ENCODE results near the gene CCDC177.

CCDC177 gene

DNA sequence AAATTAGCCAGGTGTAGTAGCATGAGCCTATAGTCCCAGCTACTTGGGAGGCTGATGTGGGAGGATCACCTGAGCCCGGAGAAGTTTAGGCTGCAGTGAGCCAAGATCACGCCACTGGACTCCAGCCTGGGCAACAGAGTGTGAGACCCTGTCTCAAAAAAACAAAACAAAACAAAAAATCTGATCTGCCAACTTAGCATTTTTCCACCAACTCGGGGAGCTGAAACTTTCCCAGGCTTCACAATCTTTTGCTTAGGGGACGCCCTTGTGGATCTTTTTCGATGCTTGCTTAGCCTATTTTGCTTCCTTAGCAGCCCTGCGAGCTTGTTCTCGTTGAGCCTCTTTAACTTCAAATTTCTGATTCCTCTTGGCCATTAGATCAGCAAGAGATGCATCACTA, 13.8 kb downstream of the CCDC177 start:
- DNase-seq = no peak

DNA sequence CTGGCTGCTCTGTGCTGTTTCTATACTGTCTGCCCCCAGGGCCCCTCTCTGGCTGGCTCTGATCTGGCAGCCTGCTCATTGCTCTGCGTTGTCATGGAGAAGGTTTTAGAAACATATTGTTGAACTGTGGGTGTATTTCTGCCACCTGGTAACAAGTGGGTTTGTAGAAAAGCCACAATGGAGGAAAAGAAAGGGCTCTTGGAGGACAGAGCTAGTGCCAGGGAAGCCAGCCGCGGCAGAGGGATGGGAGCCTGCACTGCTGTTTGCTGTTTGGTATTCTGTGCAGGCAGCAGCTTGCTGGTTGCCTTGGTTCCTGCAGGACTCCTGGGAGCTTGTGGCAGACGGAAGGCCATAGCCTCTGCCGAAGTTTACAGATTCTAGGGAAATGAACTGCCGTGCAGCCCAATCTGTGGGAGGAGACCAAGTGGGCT, 15.1 kb downstream of the CCDC177 start:
- DNase-seq = no peak

DNA sequence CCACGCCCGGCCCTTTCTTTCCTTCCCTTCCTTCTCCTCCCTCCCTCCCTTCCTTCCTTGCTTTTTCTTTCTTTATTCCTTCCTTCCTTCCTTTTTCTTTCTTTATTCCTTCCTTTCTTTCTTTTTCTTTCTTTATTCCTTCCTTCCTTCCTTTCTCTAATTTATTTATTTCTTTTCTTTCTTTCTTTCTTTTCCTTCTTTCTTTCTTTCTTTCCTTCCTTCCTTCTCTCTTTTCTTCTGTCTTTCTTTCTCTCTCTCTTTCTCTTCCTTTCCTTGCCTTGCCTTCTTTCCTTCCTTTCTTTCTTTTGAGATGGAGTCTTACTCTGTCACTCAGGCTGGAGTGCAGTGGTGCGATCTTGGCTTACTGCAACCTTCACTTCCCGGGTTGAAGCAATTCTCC, 15.9 kb downstream of the CCDC177 start:
- DNase-seq = no peak

DNA sequence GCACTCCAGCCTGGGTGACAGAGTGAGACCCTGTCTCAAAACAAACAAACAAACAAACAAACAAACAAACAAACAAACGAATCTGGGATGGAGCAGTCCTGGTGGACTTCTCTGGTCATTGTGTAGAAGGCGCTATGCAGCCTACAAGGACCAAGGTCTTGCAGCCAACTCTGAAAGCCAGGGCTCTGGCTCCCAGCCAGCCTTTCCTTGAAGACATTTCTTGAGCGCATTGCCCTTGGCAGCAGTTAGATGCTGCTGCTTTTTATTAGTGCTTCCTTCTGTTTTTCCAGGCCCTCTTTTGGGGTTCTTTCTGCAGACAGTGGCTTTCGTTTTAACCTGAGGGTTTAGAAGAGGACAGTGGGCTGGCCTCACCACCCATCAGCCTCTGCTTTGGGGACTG, 20.2 kb downstream of the CCDC177 start:
- DNase-seq = no peak

DNA sequence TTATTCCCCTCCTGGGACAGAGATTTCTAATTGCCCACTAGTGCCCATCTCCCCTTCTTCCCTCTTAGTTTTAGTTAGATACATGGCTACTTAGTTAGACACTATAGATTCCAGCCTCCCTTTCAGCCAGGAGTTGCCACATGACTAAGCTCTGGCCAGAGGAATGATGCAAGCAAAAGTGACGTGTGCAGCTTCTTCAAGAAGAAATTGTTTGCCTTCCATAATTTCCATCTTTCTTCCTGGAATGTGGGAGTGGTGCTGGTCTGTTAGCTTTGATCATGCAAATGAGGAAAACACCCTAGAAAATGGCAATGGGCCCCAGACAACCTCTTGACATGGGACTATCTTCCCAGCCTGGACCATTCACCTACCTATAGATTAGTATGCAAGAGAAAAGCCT, 21.4 kb downstream of the CCDC177 start:
- DNase-seq = peak; percentile 74 to 81

DNA sequence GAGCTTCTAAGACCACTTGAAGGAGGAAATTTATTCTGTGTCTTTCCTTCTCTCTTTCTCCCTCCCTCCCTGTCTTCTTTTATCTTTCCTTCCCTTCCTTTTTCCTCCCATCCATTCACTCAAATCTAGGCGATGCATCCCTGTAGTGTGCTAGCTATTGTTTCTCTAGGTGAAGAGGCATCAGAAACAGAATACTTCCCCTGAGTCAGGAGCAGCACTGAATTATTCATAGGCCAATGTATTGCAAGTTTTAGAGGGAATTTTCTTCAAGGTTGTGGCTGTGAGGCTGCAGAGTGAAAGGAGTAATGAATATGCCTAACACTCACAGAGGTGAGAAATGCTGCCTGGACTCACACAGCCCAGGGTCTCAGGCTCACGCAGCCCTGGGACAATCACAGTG, 23.2 kb downstream of the CCDC177 start:
- no peak for DNase-seq

DNA sequence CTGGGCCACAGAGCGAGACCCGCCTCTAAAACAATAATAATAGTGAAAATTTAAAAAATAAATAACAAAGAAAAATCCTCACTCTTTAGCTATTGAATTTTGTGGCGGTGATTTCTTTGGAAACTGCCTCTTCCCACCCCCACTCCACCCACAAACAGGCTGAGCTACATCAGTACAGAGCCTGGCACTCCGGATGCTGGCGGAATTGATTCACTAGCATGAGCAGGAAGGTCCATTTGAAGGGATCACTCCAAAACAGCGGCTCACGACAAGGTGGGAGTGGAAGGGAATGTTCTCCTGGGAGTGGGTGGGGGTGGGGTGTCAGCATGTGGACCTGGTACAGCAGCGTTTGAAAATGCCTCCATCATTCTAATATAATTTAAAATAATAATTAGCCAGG, 26.1 kb downstream of the CCDC177 start:
- DNase-seq = no peak

DNA sequence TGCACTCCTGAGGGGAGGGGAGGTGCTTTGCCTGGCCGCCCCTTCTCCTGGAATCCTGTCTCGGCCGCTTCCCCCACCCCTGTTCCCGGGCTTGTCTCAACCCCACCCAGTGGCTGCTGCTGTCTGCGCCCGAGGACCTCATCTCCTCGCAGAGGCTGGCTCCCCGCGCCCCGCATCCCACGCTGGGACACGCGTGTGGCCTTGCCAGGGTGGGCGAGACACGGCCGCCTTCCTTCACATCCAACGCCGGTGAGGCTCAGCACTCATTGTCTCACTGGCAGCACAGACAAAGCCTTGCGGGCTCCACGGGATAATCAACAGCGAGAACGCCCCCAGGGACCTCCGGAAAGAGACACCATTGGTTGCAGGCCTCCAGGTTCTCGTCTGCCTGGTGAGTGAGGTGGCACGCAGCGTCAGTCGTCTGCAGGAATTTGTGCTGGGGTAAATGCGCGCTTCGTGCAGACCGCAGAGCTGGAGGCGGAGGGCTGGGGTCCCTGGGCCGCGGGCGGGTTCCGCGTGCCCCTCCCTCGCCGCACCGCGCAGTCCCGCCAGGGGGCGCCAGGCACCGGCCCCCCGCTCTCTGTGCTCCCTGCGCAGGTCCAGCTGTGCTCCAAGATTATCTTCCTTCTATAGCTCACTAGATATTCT, 26.8 kb downstream of the CCDC177 start:
- DNase-seq = no peak

DNA sequence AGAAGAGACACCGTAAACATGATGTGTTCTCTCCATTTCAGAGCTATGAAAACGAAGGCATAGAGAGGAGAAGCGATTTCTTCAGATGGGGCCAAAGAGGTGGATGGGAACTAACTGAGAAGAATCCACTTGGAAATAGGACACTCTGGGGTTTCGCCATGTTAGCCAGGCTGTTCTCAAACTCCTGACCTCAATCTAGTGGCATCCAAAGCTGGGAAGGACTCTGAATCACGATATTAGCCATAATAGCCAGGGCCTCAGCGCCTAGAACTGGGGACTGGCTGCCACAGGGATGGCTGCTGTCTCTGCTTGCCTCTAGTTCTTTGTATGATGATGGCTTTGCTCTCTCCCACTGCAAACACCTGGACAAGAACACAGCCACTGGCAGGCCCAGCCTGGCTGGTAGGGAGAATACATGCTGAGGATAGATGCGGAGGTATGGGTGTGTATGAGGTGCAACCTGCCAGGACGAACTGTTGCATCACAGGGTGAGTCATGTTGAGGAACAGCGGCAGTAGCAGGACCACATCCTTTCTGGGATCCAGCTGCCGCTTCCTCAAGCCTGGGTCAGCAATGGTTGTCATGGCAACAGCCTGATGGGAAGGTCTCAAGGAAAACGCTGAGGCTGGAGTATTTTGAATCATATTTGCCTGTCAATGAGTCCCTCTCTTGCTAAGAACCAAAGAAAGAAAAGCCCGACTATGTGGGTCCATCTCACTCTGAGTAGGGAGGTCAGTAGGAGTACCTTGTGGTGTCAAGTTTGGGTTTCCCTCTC, 31.1 kb downstream of the CCDC177 start:
- DNase-seq = peak; percentile 70 to 73

DNA sequence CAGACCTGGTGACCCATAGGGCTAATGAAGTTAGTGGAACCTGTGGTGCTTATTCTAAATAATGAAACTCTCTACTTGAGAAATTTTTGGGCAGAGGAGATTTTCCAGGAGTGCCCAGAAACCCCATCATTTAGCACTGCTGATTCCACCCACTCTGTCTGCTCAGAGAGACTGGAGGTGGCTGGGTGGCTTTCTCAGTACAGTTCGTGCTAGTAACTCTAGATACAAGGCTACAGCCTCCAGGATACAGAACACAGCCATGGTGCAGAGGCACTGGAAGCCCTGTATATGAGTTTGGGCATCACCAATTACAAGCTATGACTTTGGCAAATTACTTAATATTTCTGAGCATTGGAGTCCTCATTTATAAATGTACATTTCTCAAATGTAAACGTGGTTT, 32.4 kb downstream of the CCDC177 start:
- DNase-seq = no peak

DNA sequence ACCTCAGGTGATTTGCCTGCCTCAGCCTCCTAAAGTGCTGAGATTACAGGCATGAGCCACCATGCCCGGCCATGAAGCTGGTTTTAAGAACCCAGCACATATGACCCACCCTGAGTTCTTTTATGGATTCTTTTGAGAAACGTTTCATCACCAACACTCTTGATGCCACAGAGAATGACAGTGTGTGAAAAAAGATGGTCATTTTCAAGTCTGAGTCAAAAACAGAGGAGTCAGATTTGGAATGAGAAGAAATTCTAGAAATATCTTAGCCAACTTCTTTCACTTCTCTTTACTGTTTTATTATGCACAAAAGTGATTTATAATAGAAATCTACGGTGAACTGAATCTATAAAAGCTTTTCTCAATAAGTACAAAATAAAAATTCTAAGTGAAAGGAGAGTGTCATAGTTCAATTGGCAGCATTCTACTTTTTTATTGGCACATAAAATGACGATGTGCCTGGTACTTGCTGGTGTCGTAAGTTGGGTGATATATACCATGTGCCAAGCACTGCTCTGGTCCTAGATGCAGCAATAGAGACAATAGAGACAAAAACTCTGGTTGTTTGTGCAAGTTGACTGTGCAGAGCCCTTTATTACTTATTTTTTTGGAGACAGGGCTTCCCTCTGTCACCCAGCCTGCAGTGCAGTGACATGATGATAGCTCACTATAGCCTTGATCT, 33.9 kb downstream of the CCDC177 start:
- peak in 1 of 2 donors; percentile 37 for DNase-seq

DNA sequence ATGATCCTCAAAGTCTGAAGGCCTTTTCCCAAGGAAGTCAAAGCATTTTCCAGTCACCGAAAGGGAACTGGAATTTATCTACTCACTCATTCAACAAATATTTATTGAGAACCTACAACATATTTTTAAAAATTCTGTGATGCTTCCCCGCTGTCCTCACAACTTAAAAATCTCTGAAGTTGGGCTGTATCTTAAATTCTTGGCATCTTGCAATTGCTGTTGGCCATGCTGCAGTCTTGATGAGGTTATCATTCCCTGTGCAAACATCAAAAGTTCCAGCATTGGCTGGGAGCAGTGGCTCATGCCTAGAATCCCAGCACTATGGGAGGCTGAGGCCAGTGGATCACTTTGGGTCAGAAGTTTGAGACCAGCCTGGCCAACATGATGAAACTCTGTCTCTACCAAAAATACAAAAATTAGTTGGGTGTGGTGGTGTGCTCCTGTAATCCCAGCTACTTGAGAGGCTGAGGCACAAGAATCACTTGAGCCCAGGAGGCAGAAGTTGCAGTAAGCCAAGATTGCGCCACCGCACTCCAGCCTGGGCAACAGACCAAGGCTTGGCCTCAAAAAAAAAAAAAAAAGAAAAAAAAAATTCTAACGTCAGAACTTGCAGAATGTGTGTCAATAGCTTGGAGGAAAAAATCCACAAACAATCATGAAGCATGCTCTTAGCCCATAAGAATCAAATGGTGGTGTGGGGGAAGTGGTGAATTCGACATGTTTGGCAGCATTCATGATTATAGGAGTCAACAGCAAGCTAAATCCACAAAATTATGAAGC, 34.9 kb downstream of the CCDC177 start:
- DNase-seq = peak; percentile 57 to 89

DNA sequence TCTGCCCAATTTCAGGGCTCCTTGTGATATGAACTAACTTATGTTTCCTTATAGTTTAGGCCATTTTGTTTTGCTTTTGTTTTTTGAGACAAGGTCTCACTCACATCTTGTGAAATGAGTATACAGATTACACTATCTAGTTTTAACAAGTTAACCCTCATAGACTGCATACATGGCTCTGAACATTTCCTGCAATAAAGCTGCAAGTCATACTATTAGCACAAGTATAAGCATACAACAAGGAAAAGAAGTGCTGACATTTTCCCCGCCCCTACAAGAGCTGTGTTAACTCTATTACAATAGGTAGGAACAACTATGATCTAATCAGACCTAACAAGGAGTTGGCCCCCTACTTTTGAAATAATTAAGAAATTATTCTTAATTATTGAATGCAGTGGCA, 35.9 kb downstream of the CCDC177 start:
- no peak for DNase-seq

DNA sequence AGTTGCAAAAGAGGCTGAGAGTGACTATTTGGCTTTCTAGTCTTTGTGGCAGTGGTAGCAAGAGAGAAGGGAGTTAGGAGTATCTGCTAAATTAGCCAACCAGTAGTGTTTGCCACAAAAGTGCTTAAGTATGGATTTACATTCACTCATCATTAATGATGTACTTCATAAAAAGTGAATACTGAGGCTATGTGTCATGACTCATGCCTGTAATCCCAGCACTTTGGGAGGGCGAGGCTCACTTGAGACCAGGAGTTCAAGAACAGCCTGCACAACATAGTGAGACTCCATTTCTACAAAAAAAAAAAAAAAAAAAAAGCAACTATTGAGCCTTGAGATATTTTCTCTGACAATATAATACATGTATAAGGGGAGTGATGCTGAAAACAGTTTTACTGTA, 36.8 kb downstream of the CCDC177 start:
- no peak for DNase-seq

DNA sequence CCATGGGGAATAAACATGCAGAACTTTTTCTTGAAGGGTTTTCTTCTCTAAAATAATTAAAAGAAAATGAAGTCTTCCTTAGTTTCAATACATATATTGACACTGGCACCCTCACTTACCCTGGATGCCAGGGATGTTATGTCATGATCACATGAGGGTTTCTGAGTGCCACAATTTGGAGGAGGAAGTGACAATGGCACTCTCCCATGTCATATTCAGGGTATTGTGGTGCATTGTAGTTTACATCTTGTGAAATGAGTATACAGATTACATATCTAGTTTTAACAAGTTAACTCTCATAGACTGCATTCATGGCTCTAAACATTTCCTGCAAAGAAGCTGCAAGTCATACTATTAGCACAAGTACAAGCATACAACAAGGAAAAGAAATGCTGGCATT, 37.7 kb downstream of the CCDC177 start:
- DNase-seq = peak; percentile 77 to 84

DNA sequence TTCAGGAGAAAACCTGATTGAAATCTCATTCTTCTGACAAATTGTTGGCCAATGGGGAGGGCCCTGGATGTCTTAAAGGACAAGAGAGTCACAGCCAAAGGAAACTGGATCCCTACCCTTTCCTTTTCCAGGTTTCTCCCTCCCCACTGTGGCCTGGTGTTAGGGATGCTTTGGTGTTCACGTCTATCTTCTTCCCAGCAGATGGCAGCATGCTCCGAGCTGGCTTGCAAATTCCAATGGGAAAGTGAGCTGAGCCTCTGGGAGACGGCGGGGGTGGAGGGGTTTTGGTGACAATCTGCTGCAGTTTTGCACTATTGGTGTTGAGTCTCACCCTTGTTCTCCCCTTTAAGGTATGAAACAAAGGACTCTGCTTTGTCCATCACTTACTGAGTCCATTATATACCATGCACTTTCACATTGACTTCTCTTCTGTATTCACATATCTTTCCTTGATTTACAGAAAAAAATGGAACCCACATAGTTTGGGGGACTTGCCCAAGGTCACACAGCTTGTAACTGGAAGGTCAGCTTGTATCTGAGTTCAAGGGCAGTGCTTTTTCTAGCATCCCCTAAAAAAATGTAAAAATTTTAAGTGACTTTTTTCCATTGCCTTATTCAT, 39.3 kb downstream of the CCDC177 start:
- peak; percentile 13 to 22 for DNase-seq

DNA sequence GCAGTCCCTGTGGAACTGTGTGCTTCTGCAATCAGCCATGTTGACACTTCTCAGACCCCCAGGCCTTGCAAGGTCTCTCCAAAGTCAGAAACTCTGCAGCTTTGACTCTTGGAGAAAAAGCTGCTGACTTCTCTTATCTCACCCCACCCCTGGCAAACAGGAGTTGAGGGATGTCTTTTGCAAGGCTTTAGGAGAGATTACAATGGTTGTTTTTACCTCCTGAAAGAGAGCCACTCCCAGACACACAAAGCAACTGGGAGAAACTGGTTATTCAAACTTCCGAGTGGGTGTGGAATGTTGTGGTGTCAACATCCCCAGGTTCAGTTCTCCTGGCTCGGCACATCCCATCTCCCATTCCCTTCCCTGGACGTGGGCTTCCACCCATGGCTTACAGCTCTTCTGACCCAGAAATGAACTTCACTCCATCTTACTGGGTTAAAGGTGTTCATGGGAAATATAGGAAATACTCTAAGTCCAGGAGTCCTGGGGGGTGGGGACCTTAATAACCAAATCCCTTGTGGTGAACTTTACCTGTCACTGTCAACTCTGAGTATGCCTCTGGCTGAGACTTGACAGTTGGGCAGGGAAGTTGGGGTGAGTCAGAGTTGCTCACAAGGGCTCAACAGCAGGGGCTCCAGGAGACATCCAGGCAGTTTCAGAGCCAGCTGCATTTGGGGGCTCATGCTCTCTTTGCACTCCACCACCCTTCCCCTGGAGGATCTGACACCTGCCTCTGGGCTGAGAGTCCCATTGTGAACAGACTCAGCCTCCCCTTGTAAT, 41.9 kb downstream of the CCDC177 start:
- no peak for DNase-seq

DNA sequence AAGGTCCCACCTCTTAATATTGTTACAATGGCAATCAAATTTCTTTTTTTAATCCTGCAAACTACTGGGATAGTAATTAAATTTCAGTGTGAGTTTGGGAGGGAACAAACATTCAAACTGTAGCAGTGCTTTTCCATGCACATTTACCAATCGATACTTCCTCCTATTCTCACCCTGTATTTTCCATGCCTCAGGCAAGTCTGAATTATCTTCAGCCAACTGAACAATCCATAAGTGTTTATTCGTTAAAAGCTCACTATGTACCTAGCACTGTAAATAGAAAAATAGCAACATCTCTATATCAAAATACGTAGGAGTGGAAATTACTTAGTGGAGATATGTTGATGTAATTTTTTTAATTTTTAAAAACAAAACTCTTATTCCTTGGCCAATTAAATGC, 43.5 kb downstream of the CCDC177 start:
- no peak for DNase-seq

DNA sequence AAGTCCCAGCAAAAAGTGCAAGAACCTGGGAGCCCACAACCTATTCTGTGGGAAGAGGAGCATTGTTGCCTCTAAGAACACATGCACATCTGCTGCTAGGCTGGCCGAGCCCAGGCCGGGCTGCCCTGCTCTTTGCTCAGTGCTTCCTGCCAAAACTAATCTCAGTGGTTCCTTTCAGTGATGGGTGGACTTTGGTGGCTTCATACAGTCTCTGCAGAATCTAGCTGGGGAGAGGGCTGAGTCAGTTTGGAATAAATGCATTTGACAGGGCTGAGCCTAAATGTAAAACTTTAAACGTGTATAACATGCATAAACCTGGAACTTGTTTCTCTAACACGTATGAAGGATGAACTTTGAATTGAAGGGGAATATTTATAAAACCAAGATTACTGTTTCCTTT, 44.6 kb downstream of the CCDC177 start:
- DNase-seq = no peak

DNA sequence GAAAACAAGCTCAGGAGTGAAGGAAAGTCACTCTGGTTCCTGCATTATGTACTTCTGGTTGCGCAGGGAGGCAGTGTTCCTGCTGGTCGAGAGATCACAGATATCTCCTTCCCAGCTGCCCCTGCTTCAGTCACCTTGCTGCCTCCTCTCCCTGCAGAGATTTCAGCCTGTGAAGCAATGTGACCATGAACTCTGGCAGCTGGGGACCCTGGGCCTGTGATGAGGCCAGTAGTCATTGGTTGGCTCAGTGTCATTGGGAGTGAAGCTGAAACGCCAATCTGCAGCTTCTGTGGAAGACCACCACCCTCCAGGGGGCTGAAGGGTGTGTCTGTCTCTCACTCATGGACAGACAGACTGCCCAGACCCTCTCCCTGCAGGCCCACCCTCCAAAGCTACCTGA, 45.1 kb downstream of the CCDC177 start:
- no peak for DNase-seq

DNA sequence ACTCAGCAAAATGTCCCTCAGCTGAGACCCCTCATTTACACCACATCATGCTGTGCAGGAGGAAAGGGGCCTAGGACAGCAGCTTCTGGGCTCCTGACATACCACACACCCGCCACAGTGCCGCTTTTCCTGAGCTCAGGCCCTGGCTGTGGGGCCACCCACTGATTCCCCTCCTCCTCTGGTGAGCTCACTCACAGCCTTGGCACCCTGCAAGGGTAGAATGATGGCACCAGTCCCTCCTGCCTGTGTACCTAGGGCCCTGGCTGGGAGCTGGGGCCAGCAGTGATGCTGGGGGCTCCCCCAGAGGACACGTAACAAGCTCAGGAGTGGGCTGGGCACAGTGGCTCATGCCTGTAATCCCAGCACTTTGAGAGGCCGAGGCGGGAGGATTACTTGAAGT, 45.7 kb downstream of the CCDC177 start:
- DNase-seq = no peak

DNA sequence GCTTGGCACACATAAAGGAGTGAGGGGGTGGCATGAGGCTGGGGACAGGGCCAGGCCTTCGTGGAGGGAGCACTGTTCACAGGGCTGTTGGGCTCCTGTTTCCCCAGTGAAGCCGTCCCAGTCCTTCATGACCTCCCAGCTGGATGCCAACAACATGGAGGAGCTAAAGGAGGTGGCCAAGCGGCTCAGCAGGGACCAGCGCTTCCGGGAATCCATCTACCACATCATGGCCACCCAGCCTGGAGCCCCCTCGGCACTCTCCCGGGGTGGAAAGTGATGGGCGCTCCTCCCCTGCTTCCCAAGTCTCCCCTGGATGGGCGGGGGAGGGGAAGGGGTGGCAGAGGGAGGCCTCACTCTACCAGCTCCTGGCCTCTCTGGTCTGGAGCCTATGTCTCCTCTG, 46.5 kb downstream of the CCDC177 start:
- no peak for DNase-seq
